ENCODE measurements around the gene MACROD1.

GRCh38 chr11:64170419-64170818 is 4.5 kb upstream of the MACROD1 start:
- TF ChIP-seq CTCF (IDR thresholded peaks at IDR 0.05; ENCODE audit: low read depth, low read length) (no peak), POLR2A (IDR thresholded peaks at IDR 0.05; ENCODE audit: extremely low read depth, insufficient read length) (no peak), MYC (IDR thresholded peaks at IDR 0.05; ENCODE audit: low read depth, low read length) (no peak), MAX (IDR thresholded peaks at IDR 0.05; ENCODE audit: low read depth, low read length) (no peak)
